Mesenteric fat pad (tissue), 1 donor: ENCODE data around the gene XPO5. TPM values are rescaled to one million over a fixed set of nuclear protein-coding genes. Genes with fewer than 3 reads are reported as not detected.

ENCODE experiments used
- DNase-seq: peaks from one replicate; pipeline ENCODE4 v3.0.0-alpha.2; 2020; ENCODE audit warnings: low spot score
- total RNA-seq: library from RNA; stranded (reverse); fragmentation: NEBNext Ultra II Directional; extraction: Animal tissue kit (Norgen Biotek cat#: 25700); gene quantifications from one replicate; pipeline ENCODE4 v1.2.1, GENCODE V29; 2021
- donor health status: DM: yes; HTN: yes; CAD: no.

XPO5 gene
- total RNA-seq, 1 donor from 2014 or later: 43.6 TPM

- DNase-seq: no peak
Observed at GRCh38 chr6:43517505-43518357, 58.1 kb downstream of the XPO5 start.

GRCh38 chr6:43516697-43517504 lies 58.9 kb downstream of the XPO5 start, which contains the start of the genes POLR1C and YIPF3:
POLR1C (plus strand) TSS chr6:43517089; CDS start chr6:43517110, 21 bp downstream.
YIPF3 (minus strand) TSS chr6:43516926; CDS start chr6:43516807, 119 bp downstream.
- peak; percentile 97 for DNase-seq

- DNase-seq: no peak
Observed at GRCh38 chr6:43516367-43516696, 59.5 kb downstream of the XPO5 start.

- no peak for DNase-seq
Observed at GRCh38 chr6:43515808-43516207, 60.0 kb downstream of the XPO5 start.

GRCh38 chr6:43511824-43512415 lies 63.9 kb downstream of the XPO5 start:
- no peak for DNase-seq

GRCh38 chr6:43510827-43511163 lies 65.0 kb downstream of the XPO5 start:
- no peak for DNase-seq

- peak; percentile 96 for DNase-seq
Observed at GRCh38 chr6:43509984-43510826, 65.6 kb downstream of the XPO5 start, which contains the start of gene LRRC73. LRRC73 (minus strand) TSS chr6:43510346; CDS start chr6:43509785, 561 bp downstream.

GRCh38 chr6:43509142-43509983 lies 66.5 kb downstream of the XPO5 start:
- no peak for DNase-seq

GRCh38 chr6:43508481-43509141 lies 67.2 kb downstream of the XPO5 start:
- DNase-seq: no peak

GRCh38 chr6:43506667-43507471 lies 69.0 kb downstream of the XPO5 start:
- DNase-seq: no peak

- DNase-seq: no peak
Observed at GRCh38 chr6:43506171-43506570, 69.7 kb downstream of the XPO5 start.

GRCh38 chr6:43505718-43506117 lies 70.1 kb downstream of the XPO5 start:
- DNase-seq: no peak

- no peak for DNase-seq
Observed at GRCh38 chr6:43504756-43505593, 70.9 kb downstream of the XPO5 start.

GRCh38 chr6:43503443-43503842 lies 72.4 kb downstream of the XPO5 start:
- DNase-seq: no peak

GRCh38 chr6:43502666-43503065 lies 73.2 kb downstream of the XPO5 start:
- no peak for DNase-seq

- no peak for DNase-seq
Observed at GRCh38 chr6:43500921-43501320, 74.9 kb downstream of the XPO5 start.

- DNase-seq: no peak
Observed at GRCh38 chr6:43499028-43499815, 76.6 kb downstream of the XPO5 start.
